ENCODE measurements around the gene LHFPL6.

DNA sequence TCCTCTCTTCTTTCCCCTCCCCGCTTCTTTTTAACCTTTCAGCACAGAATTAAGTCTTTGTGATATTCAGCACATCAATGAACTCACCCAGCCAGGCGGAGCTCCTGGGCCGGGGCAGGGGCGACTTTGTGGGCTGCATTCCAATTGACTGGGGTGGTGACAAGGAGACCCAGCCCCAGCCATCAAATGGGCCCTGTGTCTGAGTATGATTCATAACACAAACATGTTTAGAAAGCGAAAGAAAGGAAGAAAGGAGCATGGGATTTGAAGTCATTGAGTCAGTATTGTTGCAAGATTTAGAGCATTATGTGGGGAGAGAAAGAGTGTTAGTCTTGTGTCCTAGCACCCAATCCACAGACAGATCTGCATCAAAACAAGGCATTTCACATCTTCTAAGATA is 185.3 kb downstream of the LHFPL6 start:
- TF ChIP-seq, protein P1, sequence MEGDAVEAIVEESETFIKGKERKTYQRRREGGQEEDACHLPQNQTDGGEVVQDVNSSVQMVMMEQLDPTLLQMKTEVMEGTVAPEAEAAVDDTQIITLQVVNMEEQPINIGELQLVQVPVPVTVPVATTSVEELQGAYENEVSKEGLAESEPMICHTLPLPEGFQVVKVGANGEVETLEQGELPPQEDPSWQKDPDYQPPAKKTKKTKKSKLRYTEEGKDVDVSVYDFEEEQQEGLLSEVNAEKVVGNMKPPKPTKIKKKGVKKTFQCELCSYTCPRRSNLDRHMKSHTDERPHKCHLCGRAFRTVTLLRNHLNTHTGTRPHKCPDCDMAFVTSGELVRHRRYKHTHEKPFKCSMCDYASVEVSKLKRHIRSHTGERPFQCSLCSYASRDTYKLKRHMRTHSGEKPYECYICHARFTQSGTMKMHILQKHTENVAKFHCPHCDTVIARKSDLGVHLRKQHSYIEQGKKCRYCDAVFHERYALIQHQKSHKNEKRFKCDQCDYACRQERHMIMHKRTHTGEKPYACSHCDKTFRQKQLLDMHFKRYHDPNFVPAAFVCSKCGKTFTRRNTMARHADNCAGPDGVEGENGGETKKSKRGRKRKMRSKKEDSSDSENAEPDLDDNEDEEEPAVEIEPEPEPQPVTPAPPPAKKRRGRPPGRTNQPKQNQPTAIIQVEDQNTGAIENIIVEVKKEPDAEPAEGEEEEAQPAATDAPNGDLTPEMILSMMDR (IDR thresholded peaks at IDR 0.05; ENCODE audit: insufficient read depth, low read depth, low read length), result no peak
- TF ChIP-seq EZH2 (IDR thresholded peaks at IDR 0.05; ENCODE audit: insufficient read depth, low read length), result no peak

Data from astrocyte (in vitro differentiated cells and primary cell).